HG03354 (cell line): ENCODE data around the gene ONECUT1.
A peak's percentile ranks its signal among the peaks of the same experiment; 100 is the strongest.
"Not testable (repeated sequence)": the region's sequence is repeated elsewhere in the genome, so short reads cannot be mapped to it uniquely, and the experiment has no call there.

Experiments used
- ATAC-seq: cut with Tn5 transposase; IDR thresholded peaks from one replicate; pipeline ENCODE4 v1.9.1; 2021; ENCODE audit warnings: mild to moderate bottlenecking; ENCODE audit not compliant: unreplicated experiment, poor library complexity, severe bottlenecking

Gene ONECUT1

GRCh38 chr15:52790169-52790708, at the start of gene ONECUT1:
Gene ONECUT1, minus strand, starts transcription at chr15:52790336. Its CDS starts 452 bp downstream, at chr15:52789884.
- ATAC-seq = peak; percentile 71

- no peak for ATAC-seq
Measured at GRCh38 chr15:52834379-52834778, 44.2 kb upstream of the ONECUT1 start.

GRCh38 chr15:52824169-52824942, 34.2 kb upstream of the ONECUT1 start:
- not testable (repeated sequence) for ATAC-seq

GRCh38 chr15:52822475-52822874, 32.3 kb upstream of the ONECUT1 start:
- no peak for ATAC-seq

GRCh38 chr15:52819253-52819652, 29.1 kb upstream of the ONECUT1 start:
- ATAC-seq = no peak

- ATAC-seq = not testable (repeated sequence)
Measured at GRCh38 chr15:52815899-52816298, 25.8 kb upstream of the ONECUT1 start.

- no peak for ATAC-seq
Measured at GRCh38 chr15:52808996-52809395, 18.9 kb upstream of the ONECUT1 start.

GRCh38 chr15:52808441-52808840, 18.3 kb upstream of the ONECUT1 start:
- ATAC-seq = no peak

GRCh38 chr15:52806284-52806655, 16.1 kb upstream of the ONECUT1 start:
- ATAC-seq = no peak

GRCh38 chr15:52805351-52806283, 15.5 kb upstream of the ONECUT1 start:
- ATAC-seq = no peak

- no peak for ATAC-seq
Measured at GRCh38 chr15:52804526-52805081, 14.5 kb upstream of the ONECUT1 start.

- no peak for ATAC-seq
Measured at GRCh38 chr15:52803467-52804306, 13.6 kb upstream of the ONECUT1 start.

- no peak for ATAC-seq
Measured at GRCh38 chr15:52803108-52803466, 13.0 kb upstream of the ONECUT1 start.

- no peak for ATAC-seq
Measured at GRCh38 chr15:52802110-52802509, 12.0 kb upstream of the ONECUT1 start.

GRCh38 chr15:52801748-52802085, 11.6 kb upstream of the ONECUT1 start:
- no peak for ATAC-seq

GRCh38 chr15:52800828-52801747, 11.0 kb upstream of the ONECUT1 start:
- no peak for ATAC-seq

- no peak for ATAC-seq
Measured at GRCh38 chr15:52799145-52799811, 9.1 kb upstream of the ONECUT1 start.

GRCh38 chr15:52798529-52799101, 8.5 kb upstream of the ONECUT1 start:
- no peak for ATAC-seq
